HG02588 (cell line): Measurements from ENCODE around the gene COL20A1.
"Not testable (repeated sequence)": the region's sequence is repeated elsewhere in the genome, so short reads cannot be mapped to it uniquely, and the experiment has no call there.

Experiments
- ATAC-seq: cut with Tn5 transposase; IDR thresholded peaks from one replicate; pipeline ENCODE4 v1.9.1; 2021; ENCODE audit warnings: mild to moderate bottlenecking, moderate library complexity; ENCODE audit not compliant: unreplicated experiment

COL20A1 gene

DNA sequence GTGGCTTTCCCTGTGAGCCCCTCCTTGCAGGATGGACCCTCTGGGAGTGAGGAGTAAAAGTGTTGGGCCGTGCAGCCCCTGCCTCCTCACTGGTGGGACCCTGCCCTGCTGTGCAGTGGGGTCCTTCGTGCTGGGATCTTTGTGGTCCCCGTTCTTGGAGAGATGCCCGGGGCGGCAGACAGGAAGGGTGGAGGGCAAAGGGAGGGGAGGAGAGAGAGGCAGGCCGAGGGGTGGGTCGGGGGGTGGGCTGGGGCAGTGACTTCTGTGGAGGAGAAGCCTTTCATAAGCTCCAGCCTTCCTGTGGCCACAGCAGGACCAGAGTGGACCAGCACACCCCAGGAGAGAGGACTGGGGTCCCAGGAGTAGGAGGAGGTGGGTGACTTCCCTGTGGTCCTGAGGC lies at the start of gene COL20A1:
TSS of gene COL20A1 (plus strand) at position 283 of the 400 bp plus-strand sequence. CDS start 1,922 bp downstream, outside the sequence.
- ATAC-seq = no peak

GRCh38 chr20:63243604-63244247 lies 49.3 kb upstream of the COL20A1 start:
- no peak for ATAC-seq

DNA sequence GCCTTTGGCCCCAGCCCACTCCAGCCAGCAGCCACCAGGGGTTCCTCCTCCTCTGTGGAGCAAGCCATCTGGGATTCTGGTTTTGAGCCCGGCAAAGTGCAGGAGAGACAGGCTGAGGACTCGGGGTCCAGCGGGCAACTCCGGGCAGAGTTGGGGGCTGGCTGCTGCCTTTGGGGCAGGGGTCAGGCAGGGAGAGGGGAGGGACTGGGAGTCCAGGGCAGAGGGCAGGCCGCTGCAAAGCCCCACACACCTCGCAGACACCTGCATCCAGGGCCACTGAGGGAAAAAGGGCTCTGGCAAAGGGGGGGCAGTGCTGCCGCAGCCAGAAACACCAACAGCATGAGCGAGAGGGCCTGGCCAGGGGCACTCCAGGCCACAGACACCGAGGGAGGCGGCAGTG lies 48.5 kb upstream of the COL20A1 start:
- no peak for ATAC-seq

GRCh38 chr20:63246490-63247288 lies 46.3 kb upstream of the COL20A1 start:
- no peak for ATAC-seq

DNA sequence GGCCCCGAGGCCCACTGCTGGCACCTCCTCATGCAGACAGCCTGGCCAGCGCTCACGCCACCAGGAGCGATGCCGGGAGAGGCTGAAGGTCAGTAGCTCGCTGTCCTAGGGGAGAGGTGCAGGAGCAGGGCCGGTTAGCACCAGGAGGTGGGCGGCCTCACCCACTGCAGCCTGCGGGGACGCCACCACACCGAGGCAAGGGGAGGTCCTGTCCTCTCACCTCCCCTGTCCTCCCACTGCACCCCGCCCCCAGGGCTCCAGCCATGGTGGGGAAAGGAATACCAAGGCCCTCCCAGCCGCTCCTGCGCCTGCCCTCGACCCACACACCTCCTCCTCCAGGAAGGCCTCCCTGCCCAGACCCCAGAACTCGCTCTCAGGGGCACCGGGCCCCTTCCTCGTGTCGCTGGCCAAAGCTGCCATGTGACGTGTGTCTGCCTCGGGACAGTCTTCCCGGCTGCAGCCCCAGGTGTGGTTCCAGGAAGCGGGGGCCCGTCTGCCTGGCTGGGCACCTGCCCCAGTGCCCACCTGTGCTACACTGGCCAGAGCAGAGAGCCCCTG lies 45.2 kb upstream of the COL20A1 start:
- ATAC-seq = no peak

DNA sequence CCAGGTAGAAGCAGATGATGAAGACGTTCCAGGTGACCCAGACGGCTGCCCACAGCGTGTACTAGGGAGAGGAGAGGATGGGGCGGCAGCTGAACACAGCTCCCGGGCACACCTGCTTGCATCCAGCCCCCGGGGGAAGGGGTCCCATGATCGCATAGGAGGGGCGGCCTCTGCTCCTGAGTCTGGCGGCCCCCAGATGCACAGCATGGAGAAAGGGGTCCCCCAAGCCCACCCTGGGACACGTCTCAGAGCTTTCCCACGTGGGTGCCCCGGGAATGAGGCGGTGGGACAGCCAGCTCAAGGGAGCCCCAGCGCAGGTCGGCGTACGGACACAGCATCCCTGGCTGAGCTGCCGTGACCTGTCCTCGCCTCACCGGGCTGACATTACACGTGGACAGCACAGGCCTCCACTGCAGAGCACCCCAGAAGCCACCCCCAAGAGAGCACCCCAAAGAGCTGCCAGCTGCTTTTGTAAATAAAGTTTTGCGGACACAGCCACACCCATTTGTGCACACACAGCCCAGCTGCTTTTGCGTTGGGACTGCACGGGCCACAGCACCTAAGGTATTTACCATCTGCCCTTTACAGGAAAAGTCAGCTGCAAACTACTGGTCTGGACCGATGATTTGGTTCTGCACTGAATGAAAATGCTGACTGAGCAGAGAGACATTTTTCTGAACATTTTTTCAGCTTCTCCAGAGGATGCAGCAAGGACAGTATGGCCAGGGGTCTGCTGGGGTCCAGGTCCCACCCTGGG lies 44.0 kb upstream of the COL20A1 start:
- ATAC-seq = no peak

DNA sequence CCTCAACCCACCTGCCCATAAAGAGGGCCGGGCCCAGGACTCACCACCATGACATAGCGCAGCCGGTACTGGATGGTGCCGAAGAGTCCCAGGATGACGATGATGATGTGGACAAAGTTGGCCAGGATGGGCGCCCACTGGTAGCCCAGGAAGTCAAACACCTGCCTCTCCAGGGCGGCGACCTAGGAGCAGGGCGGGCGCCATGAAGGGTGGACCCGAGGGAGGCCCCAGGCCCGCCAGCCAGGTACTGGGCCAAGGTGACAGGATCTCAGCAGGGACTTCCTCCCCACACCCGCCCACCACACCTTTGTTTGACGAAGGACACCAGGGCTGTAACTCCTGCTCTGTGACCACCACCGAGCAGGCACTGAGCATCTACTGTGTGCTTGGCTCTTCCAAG lies 43.1 kb upstream of the COL20A1 start:
- no peak for ATAC-seq

GRCh38 chr20:63251350-63251749 lies 41.6 kb upstream of the COL20A1 start:
- not testable (repeated sequence) for ATAC-seq

GRCh38 chr20:63252284-63252711 lies 40.7 kb upstream of the COL20A1 start:
- ATAC-seq = no peak

GRCh38 chr20:63253065-63253437 lies 39.9 kb upstream of the COL20A1 start:
- ATAC-seq = no peak

DNA sequence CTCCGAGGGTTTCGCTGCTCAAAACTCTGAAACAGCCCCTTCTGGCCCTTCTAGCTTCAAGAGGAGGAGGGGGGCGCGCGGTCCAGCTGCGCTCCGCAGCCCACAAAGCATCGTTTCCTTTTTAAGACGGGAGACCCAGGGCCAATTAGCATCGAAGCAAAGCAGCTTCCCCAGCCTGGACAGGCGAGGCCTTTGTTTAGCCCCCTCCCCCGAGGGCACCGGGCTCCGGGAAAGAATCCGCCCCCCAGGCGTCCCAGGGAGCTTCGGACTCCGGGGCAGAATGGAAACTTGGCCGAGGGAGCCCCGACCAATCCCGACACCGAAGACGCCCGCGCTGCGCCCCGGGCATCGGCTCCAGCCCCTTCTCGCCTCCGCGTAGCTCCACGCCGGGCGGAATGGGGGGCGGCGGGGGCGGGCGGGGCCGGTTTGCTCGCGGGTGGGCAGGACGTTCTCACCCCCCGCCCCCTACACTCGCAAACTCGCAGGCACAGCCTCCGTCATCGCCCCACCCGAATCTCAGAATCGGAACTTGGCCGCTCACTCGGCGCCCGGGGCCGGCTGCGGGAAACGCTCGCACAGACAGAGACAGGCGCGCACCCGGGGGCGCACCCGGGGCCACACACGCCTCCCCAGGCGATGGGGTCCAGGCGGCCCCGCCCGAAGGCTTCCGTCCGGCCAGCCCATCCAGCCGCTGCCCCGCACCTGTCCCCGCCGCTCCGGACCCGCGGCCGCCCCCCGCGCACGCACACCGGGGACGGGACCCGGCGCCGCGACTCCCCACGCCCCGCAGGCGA lies 39.4 kb upstream of the COL20A1 start:
- no peak for ATAC-seq

- no peak for ATAC-seq
Observed at GRCh38 chr20:63254232-63254605, 38.8 kb upstream of the COL20A1 start, which contains the start of gene NKAIN4. NKAIN4 (minus strand) TSS chr20:63254463; CDS start chr20:63254450, 13 bp downstream.

DNA sequence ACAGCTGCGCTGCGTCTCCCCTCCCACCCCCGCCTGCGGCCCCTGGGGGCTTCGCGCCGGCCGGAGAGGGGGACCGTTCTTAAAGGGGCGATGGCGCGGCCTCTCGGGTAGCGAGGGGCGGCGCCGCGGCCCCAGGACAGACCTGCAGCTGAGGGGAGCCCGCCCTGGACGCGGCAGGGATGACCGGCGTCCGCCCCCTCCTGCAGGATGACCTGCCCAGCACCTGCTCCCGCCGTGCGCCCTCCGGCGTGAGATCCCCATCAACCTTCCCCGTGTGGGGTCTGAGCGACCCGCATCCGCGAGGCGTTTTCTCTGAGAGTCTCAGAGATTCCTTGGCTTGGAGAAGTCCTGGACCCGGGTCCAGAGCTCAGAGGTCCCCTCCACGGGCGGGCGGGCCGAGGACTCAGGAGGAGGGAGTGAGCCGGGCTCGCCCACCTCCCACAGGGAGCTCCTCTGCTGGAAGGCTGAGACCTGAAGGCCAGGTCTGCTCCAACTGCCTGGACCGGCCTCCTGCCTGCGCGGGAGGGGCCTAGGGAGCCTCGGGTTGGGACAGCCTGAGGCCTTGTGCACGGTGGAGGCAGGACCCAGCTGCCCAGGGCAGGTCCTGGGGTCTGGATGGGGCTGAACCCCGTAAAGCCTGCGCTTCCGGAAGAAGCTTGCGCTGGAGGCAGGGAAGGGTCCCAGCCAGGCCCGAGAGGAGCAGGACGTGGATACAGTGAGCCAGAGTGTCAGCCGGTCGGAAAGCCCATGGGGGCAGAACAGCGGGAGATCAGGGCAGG lies 38.2 kb upstream of the COL20A1 start:
- ATAC-seq = no peak

- no peak for ATAC-seq
Observed at GRCh38 chr20:63255931-63256704, 36.9 kb upstream of the COL20A1 start.

- ATAC-seq = no peak
Observed at GRCh38 chr20:63256954-63257353, 36.0 kb upstream of the COL20A1 start.

- ATAC-seq = no peak
Observed at GRCh38 chr20:63257629-63258028, 35.4 kb upstream of the COL20A1 start.

GRCh38 chr20:63258781-63259180 lies 34.2 kb upstream of the COL20A1 start:
- no peak for ATAC-seq

DNA sequence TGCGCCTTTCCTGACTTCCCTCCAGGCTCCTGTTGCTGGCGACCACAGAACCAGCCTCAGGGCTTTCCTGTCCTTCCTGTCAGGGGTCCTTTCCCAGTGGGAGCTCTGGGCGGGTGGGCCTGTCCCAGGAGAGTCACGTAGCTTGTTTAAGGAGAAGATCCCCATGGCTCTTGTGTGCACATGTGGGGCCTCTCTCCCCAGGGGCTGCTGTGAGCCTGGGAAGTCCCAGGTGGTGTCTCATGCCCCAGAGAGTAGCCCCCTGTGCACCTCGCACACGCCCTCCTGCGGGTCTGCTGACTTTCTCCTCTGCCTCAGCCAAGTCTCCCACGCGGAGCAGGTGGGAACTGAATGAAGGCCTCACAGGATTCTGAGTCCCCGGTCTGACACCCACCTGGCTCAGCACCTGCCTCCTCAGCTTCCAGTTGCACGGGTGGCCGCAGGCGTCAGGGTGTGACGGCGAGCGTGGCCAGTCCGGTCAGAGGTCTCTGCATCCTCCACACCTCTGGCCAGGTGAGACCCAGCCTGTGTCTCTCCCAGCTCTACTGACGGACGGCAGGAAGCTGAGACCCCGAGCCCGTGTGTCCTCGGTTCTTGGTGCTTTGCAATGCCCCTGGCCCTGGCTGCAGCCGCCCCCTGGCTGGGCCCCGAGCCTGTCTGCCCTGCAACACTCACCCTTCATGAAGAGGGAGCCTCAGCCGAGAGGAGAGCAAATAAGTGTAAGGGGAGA lies 33.1 kb upstream of the COL20A1 start:
- ATAC-seq = no peak
